ENCODE measurements around the gene RPL10.

The RPL10 gene

DNA sequence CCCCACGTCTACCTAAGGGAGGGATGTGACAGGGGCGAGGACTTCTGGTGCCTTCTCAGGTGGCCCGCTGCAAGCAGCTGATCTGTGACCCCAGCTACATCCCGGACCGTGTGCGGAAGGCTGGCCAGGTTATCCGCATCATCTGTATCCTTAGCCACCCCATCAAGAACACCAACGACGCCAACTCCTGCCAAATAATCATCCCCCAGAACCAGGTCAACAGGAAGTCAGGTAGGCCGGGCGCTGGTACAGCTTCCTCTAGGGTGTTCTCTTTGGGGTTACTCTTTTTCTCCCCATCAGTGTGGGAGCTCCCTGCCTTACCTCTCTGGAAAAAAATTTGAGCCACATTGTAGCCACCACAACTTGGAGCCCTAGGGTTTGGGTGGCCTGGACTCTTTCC, 43.4 kb downstream of the RPL10 start:
- Histone ChIP-seq H3K27me3 (replicated peaks in 2 of 5; ENCODE audit: control insufficient read depth in 4 of 5, insufficient read depth in 5 of 5, low read length in 4 of 5) (peaks cover 0 to 5% (median 0%) of the 10 kb centered on the region in 5 experiments), H3K4me1 (ENCODE audit: control extremely low read depth in 1 of 4, control insufficient read depth in 4 of 4, insufficient read depth in 4 of 4, low read length in 3 of 4) (peaks cover 0 to 22% (median 18%) of the 10 kb centered on the region in 4 experiments), H3K9me3 (ENCODE audit: control extremely low read depth in 1 of 5, control insufficient read depth in 4 of 5, insufficient read depth in 2 of 5, low read depth in 1 of 5, low read length in 4 of 5) (peaks cover 0 to 3% (median 0%) of the 10 kb centered on the region in 5 experiments), H3K36me3 (ENCODE audit: control insufficient read depth in 4 of 4, insufficient read depth in 4 of 4, low read length in 3 of 4) (peaks cover 3 to 33% (median 20%) of the 10 kb centered on the region in 4 experiments), H3K4me3 (ENCODE audit: control insufficient read depth in 1 of 7, extremely low read depth in 1 of 7, insufficient read depth in 4 of 7, low read depth in 2 of 7, low read length in 6 of 7) (no peak overlapping the region), H3K27ac (ENCODE audit: insufficient read depth in 1 of 2, low read depth in 1 of 2, low read length in 2 of 2, poor library complexity in 1 of 2, severe bottlenecking in 2 of 2) (no peak overlapping the region)
- 97% methylated on average over 9 of the region's 11 CpGs for WGBS (ENCODE audit: insufficient coverage)
- CTCF ChIA-PET, result interaction anchor here (1.1 to 1.2 kb wide), 2 partner anchors 11 to 40 kb away, joined by 3 to 4 read pairs; no protein-coding TSS in a partner anchor
- POLR2A ChIA-PET, result interaction anchor here (0.8 kb wide), 1 partner anchor 10 kb away, joined by 3 read pairs; no protein-coding TSS in a partner anchor
- DNase-seq, result no peak

DNA sequence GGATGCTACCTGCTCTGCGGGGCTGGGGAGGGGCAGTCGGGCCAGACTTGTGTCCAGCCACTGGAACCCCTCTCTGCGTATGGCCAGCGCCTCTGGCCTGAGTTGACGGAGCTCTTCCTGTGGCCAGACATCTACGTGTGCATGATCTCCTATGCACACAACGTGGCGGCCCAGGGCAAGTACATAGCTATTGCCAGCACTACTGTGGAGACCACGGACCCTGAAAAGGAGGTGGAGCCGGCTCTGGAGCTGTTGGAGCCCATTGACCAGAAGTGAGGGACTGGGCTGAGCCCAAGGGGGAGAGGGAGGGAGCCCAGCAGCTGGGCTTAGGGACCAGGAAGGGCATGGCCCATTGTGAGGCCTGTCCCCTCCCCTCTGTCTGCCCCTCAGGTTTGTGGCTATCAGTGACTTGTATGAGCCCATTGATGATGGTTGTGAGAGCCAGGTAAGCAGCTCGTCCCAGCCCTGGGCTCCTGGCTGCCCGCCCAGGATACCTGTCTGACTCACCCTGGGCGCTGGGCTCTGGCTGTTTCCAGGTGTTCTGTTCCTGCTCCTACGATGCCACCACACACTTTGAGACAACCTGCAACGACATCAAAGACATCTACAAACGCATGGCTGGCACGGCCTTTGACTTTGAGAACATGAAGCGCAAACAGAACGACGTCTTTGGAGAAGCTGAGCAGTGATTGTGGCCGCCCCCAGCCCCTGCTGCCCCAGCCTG, 44.0 kb downstream of the RPL10 start:
- no peak for DNase-seq
- Histone ChIP-seq H3K4me3 (ENCODE audit: control insufficient read depth in 1 of 7, extremely low read depth in 1 of 7, insufficient read depth in 4 of 7, low read depth in 2 of 7, low read length in 6 of 7) (no peak overlapping the region), H3K9me3 (ENCODE audit: control extremely low read depth in 1 of 5, control insufficient read depth in 4 of 5, insufficient read depth in 2 of 5, low read depth in 1 of 5, low read length in 4 of 5) (peaks cover 0 to 3% (median 0%) of the 10 kb centered on the region in 5 experiments), H3K27me3 (replicated peaks in 2 of 5; ENCODE audit: control insufficient read depth in 4 of 5, insufficient read depth in 5 of 5, low read length in 4 of 5) (peaks cover 0 to 5% (median 0%) of the 10 kb centered on the region in 5 experiments), H3K36me3 (ENCODE audit: control insufficient read depth in 4 of 4, insufficient read depth in 4 of 4, low read length in 3 of 4) (peaks cover 3 to 38% (median 20%) of the 10 kb centered on the region in 4 experiments), H3K4me1 (ENCODE audit: control extremely low read depth in 1 of 4, control insufficient read depth in 4 of 4, insufficient read depth in 4 of 4, low read length in 3 of 4) (peaks cover 0 to 22% (median 18%) of the 10 kb centered on the region in 4 experiments), H3K27ac (ENCODE audit: insufficient read depth in 1 of 2, low read depth in 1 of 2, low read length in 2 of 2, poor library complexity in 1 of 2, severe bottlenecking in 2 of 2) (no peak overlapping the region)
- POLR2A ChIA-PET, result no interaction called here
- WGBS (ENCODE audit: insufficient coverage), result 92% methylated on average over 19 of the region's 21 CpGs
- CTCF ChIA-PET, result interaction anchor here (1.1 to 1.3 kb wide), 3 partner anchors 12 to 69 kb away, joined by 3 to 4 read pairs (median 3); no protein-coding TSS in a partner anchor

DNA sequence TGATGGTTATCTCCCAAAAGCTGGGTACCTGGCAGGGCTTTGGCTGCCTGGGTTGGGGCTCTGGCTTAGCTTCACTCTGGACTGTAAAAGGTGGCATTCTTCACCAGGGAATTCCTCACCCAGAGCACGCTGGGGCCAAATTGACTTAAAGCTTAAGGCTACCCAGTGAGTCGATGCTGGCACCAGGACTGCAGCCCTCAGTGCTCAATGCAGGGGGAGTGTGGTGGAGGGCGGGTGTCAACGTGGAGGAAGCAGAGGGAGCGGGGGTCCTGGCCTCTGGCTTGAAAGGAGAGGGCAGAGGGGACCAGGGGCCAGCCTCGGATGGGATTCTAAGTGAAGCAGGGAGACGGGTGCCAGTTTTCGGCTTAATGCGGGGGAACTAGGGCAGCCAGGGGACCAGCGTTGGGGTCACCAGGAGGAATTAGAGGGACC, 45.3 kb downstream of the RPL10 start:
- WGBS (ENCODE audit: insufficient coverage), result 33% methylated on average over 8 of the region's 10 CpGs
- no peak overlapping the region for H3K27ac ChIP-seq (ENCODE audit: insufficient read depth in 1 of 2, low read depth in 1 of 2, low read length in 2 of 2, poor library complexity in 1 of 2, severe bottlenecking in 2 of 2)
- peaks cover 3 to 41% (median 22%) of the 10 kb centered on the region in 4 experiments for H3K36me3 ChIP-seq (ENCODE audit: control insufficient read depth in 4 of 4, insufficient read depth in 4 of 4, low read length in 3 of 4)
- peak in 1 of 3 donors; percentile 30 for DNase-seq
- H3K9me3 ChIP-seq (ENCODE audit: control extremely low read depth in 1 of 5, control insufficient read depth in 4 of 5, insufficient read depth in 2 of 5, low read depth in 1 of 5, low read length in 4 of 5), result no peaks in the 10 kb centered on the region
- H3K4me3 ChIP-seq (ENCODE audit: control insufficient read depth in 1 of 7, extremely low read depth in 1 of 7, insufficient read depth in 4 of 7, low read depth in 2 of 7, low read length in 6 of 7), result peak overlapping the region in 5 of 7 experiments; percentile 15 to 61 (median 30)
- peaks cover 0 to 5% (median 0%) of the 10 kb centered on the region in 5 experiments for H3K27me3 ChIP-seq (replicated peaks in 2 of 5; ENCODE audit: control insufficient read depth in 4 of 5, insufficient read depth in 5 of 5, low read length in 4 of 5)
- CTCF ChIA-PET, result interaction anchor here (1.3 kb wide), 1 partner anchor 70 kb away, joined by 3 read pairs; no protein-coding TSS in a partner anchor
- POLR2A ChIA-PET, result no interaction called here
- peaks cover 0 to 15% (median 12%) of the 10 kb centered on the region in 4 experiments for H3K4me1 ChIP-seq (ENCODE audit: control extremely low read depth in 1 of 4, control insufficient read depth in 4 of 4, insufficient read depth in 4 of 4, low read length in 3 of 4)

DNA sequence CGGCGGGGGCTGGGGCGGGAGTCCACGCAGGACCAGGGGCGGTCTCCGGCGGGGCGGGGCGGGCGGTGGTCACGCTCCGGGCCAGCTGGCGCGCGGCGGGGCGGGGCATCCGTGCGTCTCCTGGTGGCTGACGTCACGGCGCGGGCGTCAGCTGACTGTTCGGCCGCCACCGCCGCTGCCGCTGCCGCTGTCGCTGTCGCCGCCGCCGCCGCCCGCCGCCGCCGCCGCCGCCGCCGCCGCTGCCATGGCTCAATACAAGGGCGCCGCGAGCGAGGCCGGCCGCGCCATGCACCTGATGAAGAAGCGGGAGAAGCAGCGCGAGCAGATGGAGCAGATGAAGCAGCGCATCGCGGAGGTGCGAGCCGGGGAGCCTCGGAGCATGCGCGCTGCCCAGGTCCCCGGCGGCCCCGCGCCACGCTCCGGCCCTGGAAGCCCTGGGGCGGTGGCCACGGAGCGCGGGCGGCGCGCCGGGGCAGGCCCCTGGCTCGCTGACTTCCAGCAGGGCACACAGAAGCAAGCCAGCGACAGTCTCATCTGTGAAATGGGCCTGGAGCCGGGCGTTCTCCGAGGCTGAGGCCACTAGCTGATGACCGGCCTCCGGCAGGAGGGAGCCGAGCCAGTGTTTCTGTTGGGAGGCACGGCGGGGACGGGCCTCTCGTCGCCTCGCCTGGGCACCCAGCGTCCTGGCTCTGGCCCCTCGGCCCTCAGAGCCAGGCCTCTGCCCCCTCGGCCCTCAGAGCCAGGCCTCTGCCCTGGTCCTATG, 46.0 kb downstream of the RPL10 start, which contains the start of gene FAM50A:
FAM50A (plus strand) TSS at position 150 of the 763 bp plus-strand sequence; CDS start at position 245, 95 bp downstream.
- H3K36me3 ChIP-seq (ENCODE audit: control insufficient read depth in 4 of 4, insufficient read depth in 4 of 4, low read length in 3 of 4), result peaks cover 3 to 44% (median 19%) of the 10 kb centered on the region in 4 experiments
- WGBS (ENCODE audit: insufficient coverage), result 27% methylated on average over 85 of the region's 94 CpGs
- H3K27ac ChIP-seq (ENCODE audit: insufficient read depth in 1 of 2, low read depth in 1 of 2, low read length in 2 of 2, poor library complexity in 1 of 2, severe bottlenecking in 2 of 2), result no peak within 1 kb of the TSS
- peak; percentile 42 to 68 (median 52) for DNase-seq
- peaks cover 0 to 5% (median 0%) of the 10 kb centered on the region in 5 experiments for H3K27me3 ChIP-seq (replicated peaks in 2 of 5; ENCODE audit: control insufficient read depth in 4 of 5, insufficient read depth in 5 of 5, low read length in 4 of 5)
- H3K9me3 ChIP-seq (ENCODE audit: control extremely low read depth in 1 of 5, control insufficient read depth in 4 of 5, insufficient read depth in 2 of 5, low read depth in 1 of 5, low read length in 4 of 5), result no peaks in the 10 kb centered on the region
- POLR2A ChIA-PET, result no interaction called here
- H3K4me3 ChIP-seq (ENCODE audit: control insufficient read depth in 1 of 7, extremely low read depth in 1 of 7, insufficient read depth in 4 of 7, low read depth in 2 of 7, low read length in 6 of 7), result peak within 1 kb of the TSS in 6 of 7 experiments; percentile 15 to 70 (median 44)
- peaks cover 0 to 15% (median 12%) of the 10 kb centered on the region in 4 experiments for H3K4me1 ChIP-seq (ENCODE audit: control extremely low read depth in 1 of 4, control insufficient read depth in 4 of 4, insufficient read depth in 4 of 4, low read length in 3 of 4)
- CTCF ChIA-PET, result interaction anchor here (1.3 kb wide), 1 partner anchor 71 kb away, joined by 3 read pairs; no protein-coding TSS in a partner anchor

DNA sequence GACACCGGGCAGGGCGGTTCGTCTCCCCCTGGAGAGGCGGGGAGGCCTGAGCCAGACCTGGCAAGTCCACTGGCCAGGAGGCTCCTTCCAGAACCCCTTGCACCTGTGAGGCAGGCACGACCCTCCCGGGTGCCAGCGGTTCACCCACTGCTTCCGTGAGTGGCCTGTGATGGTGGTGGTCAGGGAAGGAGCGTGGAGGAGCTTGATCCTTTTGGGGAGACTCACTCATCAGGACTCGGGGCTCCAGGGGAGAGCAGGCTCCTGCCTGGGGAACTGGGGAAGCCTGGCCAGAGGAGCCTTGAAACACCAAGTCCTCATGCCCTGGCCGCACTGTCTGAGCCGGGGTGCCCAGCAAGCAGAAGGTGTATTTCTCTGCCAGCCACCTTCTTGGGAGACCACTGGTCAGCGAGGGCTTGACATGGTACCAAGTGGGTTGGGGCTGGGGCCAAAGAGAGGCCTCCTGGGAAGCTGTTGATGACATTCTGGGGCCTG, 46.6 kb downstream of the RPL10 start:
- Histone ChIP-seq H3K27ac (ENCODE audit: insufficient read depth in 1 of 2, low read depth in 1 of 2, low read length in 2 of 2, poor library complexity in 1 of 2, severe bottlenecking in 2 of 2) (no peak overlapping the region), H3K36me3 (ENCODE audit: control insufficient read depth in 4 of 4, insufficient read depth in 4 of 4, low read length in 3 of 4) (peaks cover 3 to 49% (median 20%) of the 10 kb centered on the region in 4 experiments), H3K4me3 (ENCODE audit: control insufficient read depth in 1 of 7, extremely low read depth in 1 of 7, insufficient read depth in 4 of 7, low read depth in 2 of 7, low read length in 6 of 7) (peak overlapping the region in 4 of 7 experiments; percentile 29 to 70 (median 62)), H3K9me3 (ENCODE audit: control extremely low read depth in 1 of 5, control insufficient read depth in 4 of 5, insufficient read depth in 2 of 5, low read depth in 1 of 5, low read length in 4 of 5) (no peaks in the 10 kb centered on the region), H3K27me3 (replicated peaks in 2 of 5; ENCODE audit: control insufficient read depth in 4 of 5, insufficient read depth in 5 of 5, low read length in 4 of 5) (peaks cover 0 to 5% (median 0%) of the 10 kb centered on the region in 5 experiments), H3K4me1 (ENCODE audit: control extremely low read depth in 1 of 4, control insufficient read depth in 4 of 4, insufficient read depth in 4 of 4, low read length in 3 of 4) (peaks cover 0 to 15% (median 12%) of the 10 kb centered on the region in 4 experiments)
- ChIA-PET CTCF (no interaction called here), POLR2A (no interaction called here)
- 92% methylated on average over 11 of the region's 13 CpGs for WGBS (ENCODE audit: insufficient coverage)
- DNase-seq, result no peak

DNA sequence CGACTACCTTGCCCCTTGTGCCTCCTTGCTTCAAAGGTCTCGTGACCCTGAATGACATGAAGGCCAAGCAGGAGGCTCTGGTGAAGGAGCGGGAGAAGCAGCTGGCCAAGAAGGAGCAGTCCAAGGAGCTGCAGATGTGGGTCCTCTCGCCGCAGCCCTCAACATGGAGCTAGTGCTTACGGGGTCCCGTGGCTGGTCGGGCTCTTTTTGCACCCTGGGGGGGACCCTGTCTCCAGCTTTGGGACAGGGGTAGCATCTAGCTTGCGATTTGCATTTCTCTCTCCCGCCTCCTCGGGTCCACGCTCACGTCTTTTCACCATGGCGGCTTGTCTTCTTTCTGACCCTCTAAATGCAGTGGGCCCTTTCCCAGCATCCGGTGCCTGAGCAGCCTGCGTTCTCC, 47.6 kb downstream of the RPL10 start:
- H3K36me3 ChIP-seq (ENCODE audit: control insufficient read depth in 4 of 4, insufficient read depth in 4 of 4, low read length in 3 of 4), result peaks cover 3 to 50% (median 20%) of the 10 kb centered on the region in 4 experiments
- DNase-seq, result no peak

More for the DNA sequence above, 47.6 kb downstream of the RPL10 start:
- peaks cover 0 to 5% (median 0%) of the 10 kb centered on the region in 5 experiments for H3K27me3 ChIP-seq (replicated peaks in 2 of 5; ENCODE audit: control insufficient read depth in 4 of 5, insufficient read depth in 5 of 5, low read length in 4 of 5)
- H3K9me3 ChIP-seq (ENCODE audit: control extremely low read depth in 1 of 5, control insufficient read depth in 4 of 5, insufficient read depth in 2 of 5, low read depth in 1 of 5, low read length in 4 of 5), result no peaks in the 10 kb centered on the region
- H3K4me1 ChIP-seq (ENCODE audit: control extremely low read depth in 1 of 4, control insufficient read depth in 4 of 4, insufficient read depth in 4 of 4, low read length in 3 of 4), result peaks cover 0 to 15% (median 12%) of the 10 kb centered on the region in 4 experiments
- H3K27ac ChIP-seq (ENCODE audit: insufficient read depth in 1 of 2, low read depth in 1 of 2, low read length in 2 of 2, poor library complexity in 1 of 2, severe bottlenecking in 2 of 2), result no peak overlapping the region
- no peak overlapping the region for H3K4me3 ChIP-seq (ENCODE audit: control insufficient read depth in 1 of 7, extremely low read depth in 1 of 7, insufficient read depth in 4 of 7, low read depth in 2 of 7, low read length in 6 of 7)
- ChIA-PET CTCF (interaction anchor here (1.0 kb wide), 2 partner anchors 11 to 36 kb away, joined by 3 read pairs; no protein-coding TSS in a partner anchor), POLR2A (interaction anchor here (1.3 kb wide), 1 partner anchor 37 kb away, joined by 5 read pairs; the partner anchor contains the start of gene DNASE1L1)
- WGBS (ENCODE audit: insufficient coverage), result 96% methylated on average over 16 of the region's 16 CpGs
